HepG2 (cell line): ENCODE data around the gene KRT17. TPM values are rescaled to one million over a fixed set of nuclear protein-coding genes. Genes with fewer than 3 reads are reported as not detected.

ENCODE experiments used
- AGO2 ChIP-seq: fragments of 200-400 bp; formaldehyde crosslinking; optimal IDR thresholded peaks from 2 replicates; pipeline ENCODE3; 2017; ENCODE audit warnings: mild to moderate bottlenecking, low read depth, low read length, moderate library complexity
- ASH2L ChIP-seq: fragments of 300-600, 200-600 bp; sonication (generic); IDR thresholded peaks from 2 replicates; pipeline ENCODE4 v1.7.0; 2017; ENCODE audit warnings: low read depth, mild to moderate bottlenecking, moderate library complexity, mixed read lengths, low read length; ENCODE audit not compliant: insufficient read length
- KDM2A ChIP-seq: sonication (generic); formaldehyde crosslinking; IDR thresholded peaks from 2 replicates; pipeline ENCODE4 v1.4.0; 2020; ENCODE audit warnings: low read depth, missing genetic modification reagents, borderline replicate concordance
- KMT2B ChIP-seq: IDR thresholded peaks from 2 replicates; pipeline ENCODE4 v1.6.1; 2016; ENCODE audit warnings: missing genetic modification reagents, missing compliant biosample characterization
- polyA plus RNA-seq, 8 experiments: library from polyadenylated mRNA; depleted of rRNA in 3 of 8; stranded (reverse) in 7 of 8; unstranded in 1 of 8; fragments of >200 nt; fragmentation: Illumina TruSeq in 4 of 8; extraction: Trizol in 4 of 8; gene quantifications; 2 replicates each; pipeline versions ENCODE4 v1.2.1 to v1.2.3, GENCODE V29; 2011 to 2016; ENCODE audit warnings: low read depth in 4 of 8, missing spikeins in 1 of 8, mixed read lengths in 1 of 8; ENCODE audit not compliant: insufficient read depth in 1 of 8
- total RNA-seq, 5 experiments: library from RNA; depleted of rRNA; stranded (reverse); fragments of >200 nt; fragmentation: Illumina TruSeq; extraction: Trizol; gene quantifications; 2 replicates each; pipeline ENCODE4 v1.2.3, GENCODE V29; 2016; ENCODE audit warnings: low read depth in 1 of 5
- TF ChIP-seq, protein P1 (sequence below): sonication (generic); formaldehyde crosslinking; IDR thresholded peaks from 2 replicates; pipeline ENCODE4; 2020; ENCODE audit warnings: missing genetic modification reagents, mild to moderate bottlenecking, borderline replicate concordance
- TF ChIP-seq, protein P2 (sequence below): sonication (generic); formaldehyde crosslinking; IDR thresholded peaks from 2 replicates; pipeline ENCODE4 v1.9.0; 2022; ENCODE audit warnings: missing genetic modification reagents, mild to moderate bottlenecking, borderline replicate concordance

KRT17 gene
- total and polyA plus RNA-seq, 2 of the 13 experiments (the other 11 are each of a cell fraction or from before 2014, with no cell fraction given), result 0.38 to 0.82 TPM

DNA sequence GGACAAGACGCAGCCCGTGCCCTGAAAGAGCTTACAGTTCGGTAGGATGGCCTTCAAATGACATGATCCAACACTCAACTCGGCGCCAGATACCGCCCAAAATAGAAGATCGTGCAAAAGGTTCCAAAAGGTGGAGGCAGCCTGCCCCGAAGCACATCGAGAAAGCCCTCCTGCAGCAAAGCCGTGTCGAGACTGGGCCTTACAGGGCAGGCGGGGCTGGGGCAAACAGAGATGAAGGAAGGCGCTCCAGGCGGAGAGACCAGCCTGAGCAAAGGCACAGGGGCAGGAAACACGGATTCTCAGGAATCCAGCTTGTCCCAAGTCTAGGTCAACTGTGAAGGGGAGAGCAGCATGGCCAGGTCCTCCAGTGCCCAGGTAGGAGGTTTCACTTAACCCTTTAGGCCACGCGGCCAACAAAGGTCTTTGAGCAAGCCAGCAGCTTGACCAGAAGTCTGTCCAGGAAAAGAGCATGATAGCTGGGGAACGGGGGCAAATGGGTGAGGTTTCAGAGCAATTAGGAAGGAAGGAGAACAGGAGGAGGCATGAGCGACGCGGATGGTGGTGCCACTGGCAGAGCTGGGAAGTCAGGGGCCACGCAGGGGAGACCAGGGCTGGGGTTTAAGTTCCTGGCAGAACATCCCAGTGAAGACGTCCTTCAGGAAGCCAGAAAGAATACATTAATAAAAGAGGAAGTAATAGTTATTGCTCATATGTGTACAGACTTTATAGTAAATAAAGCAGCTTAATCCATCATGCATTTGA lies 43.1 kb upstream of the KRT17 start (continued):
- TF ChIP-seq, protein P1, sequence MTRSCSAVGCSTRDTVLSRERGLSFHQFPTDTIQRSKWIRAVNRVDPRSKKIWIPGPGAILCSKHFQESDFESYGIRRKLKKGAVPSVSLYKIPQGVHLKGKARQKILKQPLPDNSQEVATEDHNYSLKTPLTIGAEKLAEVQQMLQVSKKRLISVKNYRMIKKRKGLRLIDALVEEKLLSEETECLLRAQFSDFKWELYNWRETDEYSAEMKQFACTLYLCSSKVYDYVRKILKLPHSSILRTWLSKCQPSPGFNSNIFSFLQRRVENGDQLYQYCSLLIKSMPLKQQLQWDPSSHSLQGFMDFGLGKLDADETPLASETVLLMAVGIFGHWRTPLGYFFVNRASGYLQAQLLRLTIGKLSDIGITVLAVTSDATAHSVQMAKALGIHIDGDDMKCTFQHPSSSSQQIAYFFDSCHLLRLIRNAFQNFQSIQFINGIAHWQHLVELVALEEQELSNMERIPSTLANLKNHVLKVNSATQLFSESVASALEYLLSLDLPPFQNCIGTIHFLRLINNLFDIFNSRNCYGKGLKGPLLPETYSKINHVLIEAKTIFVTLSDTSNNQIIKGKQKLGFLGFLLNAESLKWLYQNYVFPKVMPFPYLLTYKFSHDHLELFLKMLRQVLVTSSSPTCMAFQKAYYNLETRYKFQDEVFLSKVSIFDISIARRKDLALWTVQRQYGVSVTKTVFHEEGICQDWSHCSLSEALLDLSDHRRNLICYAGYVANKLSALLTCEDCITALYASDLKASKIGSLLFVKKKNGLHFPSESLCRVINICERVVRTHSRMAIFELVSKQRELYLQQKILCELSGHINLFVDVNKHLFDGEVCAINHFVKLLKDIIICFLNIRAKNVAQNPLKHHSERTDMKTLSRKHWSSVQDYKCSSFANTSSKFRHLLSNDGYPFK (CRISPR knock-in tag), result 0 out of 2 replicates have a peak, but pooled peaks have one; percentile 19
- TF ChIP-seq KMT2B (CRISPR knock-in tag) (no peak), ASH2L (peak; percentile 28), AGO2 (no peak), KDM2A (peak; percentile 7; the same call in 1 of the 2 replicates)
- TF ChIP-seq, protein P2, sequence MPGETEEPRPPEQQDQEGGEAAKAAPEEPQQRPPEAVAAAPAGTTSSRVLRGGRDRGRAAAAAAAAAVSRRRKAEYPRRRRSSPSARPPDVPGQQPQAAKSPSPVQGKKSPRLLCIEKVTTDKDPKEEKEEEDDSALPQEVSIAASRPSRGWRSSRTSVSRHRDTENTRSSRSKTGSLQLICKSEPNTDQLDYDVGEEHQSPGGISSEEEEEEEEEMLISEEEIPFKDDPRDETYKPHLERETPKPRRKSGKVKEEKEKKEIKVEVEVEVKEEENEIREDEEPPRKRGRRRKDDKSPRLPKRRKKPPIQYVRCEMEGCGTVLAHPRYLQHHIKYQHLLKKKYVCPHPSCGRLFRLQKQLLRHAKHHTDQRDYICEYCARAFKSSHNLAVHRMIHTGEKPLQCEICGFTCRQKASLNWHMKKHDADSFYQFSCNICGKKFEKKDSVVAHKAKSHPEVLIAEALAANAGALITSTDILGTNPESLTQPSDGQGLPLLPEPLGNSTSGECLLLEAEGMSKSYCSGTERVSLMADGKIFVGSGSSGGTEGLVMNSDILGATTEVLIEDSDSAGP (CRISPR knock-in tag), result peak; percentile 74; the same call in 1 of the 2 replicates
